NCI-H2029 (cell line): ENCODE measurements around the gene SLC7A14.
A peak's percentile ranks its signal among the peaks of the same experiment; 100 is the strongest.

Experiments
- DNase-seq: peaks from one replicate; lab custom pipeline; 2025; lab: John Stamatoyannopoulos, UW

SLC7A14 gene

DNA sequence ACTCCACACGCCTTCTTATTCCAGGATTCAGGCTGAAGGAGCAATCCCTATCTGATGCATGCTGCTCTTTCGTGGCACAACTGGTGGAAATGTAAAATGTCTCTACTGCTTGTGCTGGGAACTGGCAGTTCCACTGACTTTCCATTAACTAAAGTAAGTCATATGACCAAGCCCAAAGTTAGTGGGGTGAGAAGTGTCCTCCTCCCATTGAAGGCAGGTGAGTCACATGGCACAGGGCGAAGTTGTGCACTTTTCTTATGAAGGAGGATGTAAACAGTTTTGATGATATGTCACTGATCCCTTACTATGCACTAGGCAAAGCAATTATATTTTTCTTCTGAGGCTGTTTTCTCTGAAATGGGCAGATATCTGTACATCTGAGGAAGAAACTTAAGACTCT is 51.6 kb downstream of the SLC7A14 start:
- no peak for DNase-seq

DNA sequence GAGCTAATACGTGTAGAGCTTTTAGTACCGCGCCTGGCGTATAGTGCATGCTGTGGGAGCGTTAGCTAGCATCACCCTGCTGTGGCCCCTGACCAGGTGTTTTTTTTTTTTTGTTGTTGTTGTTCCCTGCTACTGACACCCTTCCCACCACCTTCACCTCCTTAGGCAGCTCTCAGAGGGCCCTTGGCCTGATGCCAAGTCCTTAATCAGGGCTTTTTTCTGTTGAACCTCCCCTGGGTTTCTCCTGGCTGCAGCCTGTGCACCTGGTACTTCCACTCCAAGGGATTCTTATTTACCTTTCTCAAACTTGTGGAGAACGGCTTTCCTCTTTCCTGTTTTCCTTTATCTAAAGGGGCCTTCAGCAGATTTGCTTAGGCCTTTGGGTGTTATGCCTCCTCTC is 53.3 kb downstream of the SLC7A14 start:
- peak; percentile 28 for DNase-seq

DNA sequence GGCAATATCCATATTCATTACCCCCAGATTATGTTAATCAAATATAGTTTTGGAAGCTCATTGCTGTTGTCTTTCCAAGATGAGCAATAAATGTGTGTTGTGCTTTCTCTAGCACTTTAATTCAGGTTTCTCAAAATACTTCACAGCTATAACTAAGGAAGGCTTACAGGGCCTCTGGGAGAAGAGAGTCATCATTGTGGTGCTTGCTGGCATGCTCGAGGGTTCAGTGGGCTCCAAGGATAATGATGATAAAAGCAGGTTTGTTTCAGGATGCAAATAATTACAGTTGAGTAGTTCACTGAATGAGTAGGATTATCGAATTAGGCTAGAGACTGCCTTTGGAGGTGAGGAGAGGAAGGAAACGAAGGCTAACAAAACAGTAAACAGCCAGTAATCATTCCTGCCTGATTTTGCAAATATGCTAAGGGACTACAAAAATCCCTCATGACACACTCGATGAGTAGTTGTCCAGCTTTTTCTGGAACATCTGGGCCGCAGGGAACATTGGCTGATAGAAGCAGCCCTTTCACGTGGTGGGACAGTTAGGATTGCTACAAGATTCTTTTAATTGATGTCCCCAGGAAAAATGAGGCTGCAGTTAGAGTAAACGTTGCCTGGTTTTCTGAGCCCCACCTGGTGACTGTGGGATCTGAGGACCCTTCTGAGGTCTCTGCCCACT is 54.1 kb downstream of the SLC7A14 start:
- DNase-seq: no peak

DNA sequence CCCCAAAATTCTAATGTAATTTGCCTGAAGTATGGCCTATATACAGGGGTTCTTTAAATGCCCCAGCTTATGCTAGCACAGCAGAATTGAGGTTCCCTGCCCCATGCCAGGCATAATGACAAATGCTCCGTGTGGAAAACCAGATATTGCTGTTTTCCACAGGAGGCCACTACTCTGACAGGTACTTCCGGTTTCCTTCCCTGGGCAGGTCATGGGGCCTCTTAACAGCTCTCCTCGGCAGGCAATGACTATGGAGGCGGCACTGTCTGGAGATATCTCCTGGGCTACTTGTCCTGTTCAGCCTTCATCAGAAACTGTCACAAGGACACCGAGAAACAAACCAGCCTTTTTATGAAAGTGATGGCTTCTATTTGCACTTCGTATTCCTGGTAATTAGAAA is 54.8 kb downstream of the SLC7A14 start:
- no peak for DNase-seq

DNA sequence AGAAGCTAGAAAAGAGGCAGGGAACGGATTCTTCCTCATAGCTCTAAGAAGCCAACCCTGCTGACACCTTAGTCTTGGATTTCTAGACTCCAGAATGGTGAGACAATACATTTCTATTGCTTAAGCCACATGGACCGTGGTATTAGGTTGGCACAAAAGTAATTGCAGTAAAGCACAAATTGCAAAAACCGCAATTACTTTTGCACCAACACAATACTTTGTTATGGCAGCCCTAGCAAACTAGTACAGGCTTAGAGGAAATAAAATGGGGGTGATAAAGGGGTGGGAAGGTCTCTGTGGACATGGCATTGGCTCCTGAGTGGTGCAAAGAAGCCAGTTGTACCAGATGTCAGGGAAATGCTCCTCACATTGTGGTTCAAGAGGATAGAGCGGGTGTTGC is 56.0 kb downstream of the SLC7A14 start:
- DNase-seq: no peak

DNA sequence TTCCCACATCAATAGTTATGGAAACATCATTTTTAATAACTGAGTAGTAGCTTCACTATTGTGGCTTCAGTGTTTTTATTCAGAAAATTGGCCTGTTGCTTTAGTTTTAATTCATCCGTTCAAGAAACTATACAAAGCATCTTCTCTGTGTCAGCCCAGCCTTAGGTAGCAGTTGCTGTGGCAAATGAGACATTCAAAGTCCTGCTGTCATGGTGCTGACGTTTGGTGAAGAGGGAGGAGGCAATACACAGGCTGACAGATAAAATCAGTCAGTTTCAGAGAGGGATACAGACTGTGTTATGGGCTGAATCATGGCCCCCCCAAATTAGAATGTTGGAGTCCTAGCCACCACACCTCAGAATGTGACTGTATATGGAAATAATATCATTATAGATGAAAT is 56.5 kb downstream of the SLC7A14 start:
- no peak for DNase-seq

DNA sequence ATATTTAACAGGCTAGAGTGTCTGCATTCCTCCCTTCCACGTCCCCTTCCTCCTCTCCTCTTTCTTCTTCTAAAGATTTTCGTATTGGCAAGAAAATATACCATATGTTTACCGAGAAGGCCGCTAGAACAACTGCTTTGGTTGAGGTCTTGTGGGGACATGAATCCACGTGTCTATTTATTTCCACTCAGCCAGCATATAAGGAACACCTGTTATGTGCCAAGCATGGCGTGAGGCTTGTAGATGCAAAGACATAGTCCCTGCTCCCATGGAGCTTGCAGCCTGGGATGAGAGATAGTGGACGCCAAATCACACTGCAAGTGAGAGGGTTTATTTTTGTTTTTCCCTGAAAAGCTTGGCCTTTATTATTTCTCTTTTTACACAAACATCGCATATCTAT is 57.1 kb downstream of the SLC7A14 start:
- DNase-seq: no peak

DNA sequence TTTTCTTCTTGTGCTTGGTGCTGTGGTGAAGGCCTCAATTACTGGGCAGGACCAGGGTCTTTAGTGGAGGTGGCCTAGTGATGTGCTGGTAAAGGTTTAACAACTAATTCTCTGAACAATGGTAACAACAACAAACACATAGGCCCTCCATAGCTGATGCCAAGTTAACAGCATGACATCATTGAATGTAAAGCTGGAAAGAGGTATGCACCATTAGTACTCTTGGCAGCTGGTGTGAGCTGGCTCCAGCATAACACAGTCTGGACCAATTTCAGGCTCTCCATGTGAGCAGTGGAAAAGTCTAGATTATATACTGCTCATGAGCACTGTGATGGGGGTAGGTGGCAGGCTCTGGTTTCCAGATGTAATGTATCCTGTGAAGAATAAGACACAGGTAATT is 61.8 kb downstream of the SLC7A14 start:
- no peak for DNase-seq

DNA sequence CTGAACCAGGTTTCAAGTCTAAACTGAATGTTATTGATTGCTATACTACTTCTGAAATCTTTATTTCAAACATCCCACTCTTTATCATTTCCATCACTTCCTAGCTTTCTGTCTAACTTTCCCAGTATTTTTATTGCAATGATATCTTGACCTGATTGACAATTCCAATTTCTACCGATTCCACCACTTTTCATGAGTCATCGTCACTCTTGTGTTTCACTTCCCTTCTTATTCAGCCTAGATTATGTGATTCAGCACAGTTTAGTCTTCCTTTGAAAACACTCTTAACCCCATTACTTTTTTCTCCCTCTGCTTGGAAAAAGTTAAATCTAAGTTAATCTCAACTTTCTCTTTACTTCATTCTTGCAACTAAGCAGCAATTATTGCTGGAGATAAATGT is 62.6 kb downstream of the SLC7A14 start:
- DNase-seq: no peak

DNA sequence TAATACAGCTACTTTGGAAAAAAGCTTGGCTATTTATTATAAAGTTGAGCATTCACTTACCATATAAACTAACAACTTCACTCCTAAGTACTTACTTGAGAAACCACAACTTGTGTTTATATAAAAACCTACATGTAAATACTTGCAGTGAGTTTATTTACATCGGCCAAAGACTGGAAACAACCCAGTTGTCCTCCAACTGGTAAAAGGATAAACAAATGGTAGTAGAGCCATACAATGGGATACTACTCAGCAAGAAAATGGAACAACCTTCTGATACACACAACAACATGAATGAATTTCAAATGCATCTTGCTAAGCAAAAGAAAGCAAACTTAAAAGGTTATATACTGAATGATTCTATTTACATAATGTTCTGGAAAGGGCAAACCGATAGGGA is 63.7 kb downstream of the SLC7A14 start:
- DNase-seq: no peak

DNA sequence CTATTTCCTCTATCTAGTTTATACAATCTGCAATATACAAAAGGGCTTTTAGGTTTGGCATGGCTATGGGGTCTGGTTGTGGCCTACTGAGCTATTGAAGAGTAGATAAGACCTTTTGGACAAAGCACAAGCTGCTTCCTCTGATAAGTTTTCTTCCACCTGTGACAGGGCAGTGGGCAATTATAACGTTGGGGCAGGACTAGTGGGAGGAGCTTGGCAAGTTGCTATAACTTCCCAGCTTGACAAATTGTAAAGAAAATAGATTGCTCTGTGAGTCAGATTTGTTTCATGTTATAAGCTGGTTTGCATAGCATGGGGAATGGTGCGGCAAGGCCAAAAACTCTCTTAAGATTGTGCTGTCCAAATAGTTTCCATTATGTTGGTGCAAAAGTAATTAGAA is 64.9 kb downstream of the SLC7A14 start:
- no peak for DNase-seq

DNA sequence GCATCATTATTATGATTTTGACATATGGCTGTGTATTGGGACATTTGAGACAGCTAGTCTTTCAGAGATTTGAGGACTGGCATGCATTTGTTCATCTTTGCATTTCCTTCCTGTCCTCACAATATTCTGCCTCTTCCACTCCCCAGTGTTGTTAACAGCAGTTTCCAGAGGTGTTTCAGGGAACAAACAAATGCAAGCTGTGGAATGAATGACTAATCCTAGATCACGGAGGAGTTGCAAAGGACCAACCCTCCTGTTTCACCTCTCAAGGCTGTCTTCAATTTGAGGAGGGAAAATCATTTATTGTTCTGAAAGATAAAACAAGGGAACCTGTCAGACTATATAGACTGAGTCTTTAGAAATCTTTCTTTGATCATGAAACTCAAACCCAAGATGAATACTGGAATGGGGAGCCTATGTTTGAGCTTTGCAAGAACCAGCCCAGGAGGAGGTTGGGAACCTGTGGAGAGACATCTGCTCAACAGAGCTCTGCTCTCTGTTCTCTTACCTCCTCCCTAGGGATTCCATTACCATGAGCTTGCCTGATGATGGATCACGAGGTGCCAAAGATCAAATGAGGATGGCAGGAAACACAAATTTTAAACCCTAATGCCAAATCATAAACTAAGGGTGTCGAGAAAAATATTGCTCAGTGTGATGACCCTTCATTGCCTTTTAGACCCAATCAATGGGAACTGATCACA is 68.5 kb downstream of the SLC7A14 start:
- DNase-seq: no peak

DNA sequence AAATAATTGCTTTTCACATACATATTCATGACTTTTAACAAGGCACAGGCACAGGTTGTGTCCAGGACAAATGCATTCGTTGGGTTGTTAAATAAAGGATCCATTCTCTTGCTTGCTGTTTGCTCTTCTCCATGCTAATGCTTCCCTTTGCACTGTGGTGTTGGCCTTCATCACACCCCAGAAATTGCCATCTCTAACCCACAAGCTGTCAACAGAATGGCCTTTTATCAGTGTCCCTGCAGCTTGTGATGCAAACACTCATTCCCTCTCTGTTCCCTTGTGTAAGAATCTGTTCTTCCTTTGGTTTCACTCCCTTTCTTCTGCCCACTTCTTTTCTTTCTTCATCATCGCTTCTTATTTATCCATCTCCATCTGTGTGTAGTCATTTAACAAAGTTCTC is 72.2 kb downstream of the SLC7A14 start:
- no peak for DNase-seq

DNA sequence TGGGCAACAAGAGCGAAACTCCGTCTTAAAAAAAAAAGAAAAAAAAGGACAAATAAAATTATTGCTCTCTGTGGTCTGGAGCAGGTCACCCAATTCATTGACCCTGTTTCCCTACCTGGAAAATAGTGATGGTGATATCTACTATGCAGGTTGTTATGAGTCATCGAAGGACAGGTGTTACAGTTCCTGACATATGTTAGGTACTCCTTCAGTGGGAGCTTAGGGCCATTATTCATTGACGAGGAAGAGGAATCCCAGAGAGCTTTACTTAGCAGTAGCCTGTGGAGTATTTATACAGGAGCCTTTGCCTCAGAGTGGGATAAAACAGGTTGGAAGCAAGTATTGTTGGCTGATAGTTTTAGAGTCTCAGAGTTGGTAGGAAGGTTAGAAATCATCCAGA is 74.5 kb downstream of the SLC7A14 start:
- peak; percentile 30 for DNase-seq

DNA sequence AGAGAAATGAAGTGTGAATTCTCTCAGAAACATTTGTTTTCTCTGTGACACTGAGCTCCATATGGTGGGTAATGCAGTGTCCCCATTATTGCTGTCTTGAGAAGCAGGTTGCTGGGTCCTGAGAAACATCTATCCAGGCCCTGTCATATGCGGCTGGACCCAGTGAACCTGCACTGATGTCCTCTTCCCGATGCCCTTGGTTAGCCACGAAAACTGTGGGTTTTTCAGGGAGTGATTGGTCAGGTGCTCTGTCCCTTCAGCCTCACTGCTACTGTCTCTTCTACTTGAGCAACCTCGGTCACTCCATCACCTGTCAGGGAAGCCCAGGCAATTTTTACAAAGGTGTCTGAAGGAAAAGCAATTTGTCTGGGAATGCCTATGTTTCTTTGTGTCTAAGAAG is 77.0 kb downstream of the SLC7A14 start:
- DNase-seq: no peak

DNA sequence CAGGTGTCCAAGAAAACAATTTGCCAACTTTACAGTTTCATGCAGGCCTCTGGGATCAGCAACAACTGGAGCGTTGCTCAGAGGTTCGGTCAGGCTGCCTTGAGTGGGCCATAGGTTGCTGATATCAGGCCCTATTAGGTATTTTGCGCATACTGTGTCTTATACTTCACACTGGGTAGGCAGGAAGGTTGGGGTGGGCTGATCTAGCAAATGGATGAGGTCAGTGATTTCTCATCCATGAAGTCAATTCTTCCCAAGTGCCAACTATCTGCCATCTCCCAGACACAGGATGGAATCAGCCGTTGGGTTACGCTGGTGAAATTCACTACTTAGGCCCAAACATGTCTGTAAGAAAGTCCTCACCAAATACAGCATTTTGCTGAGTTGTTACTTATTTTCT is 77.6 kb downstream of the SLC7A14 start:
- no peak for DNase-seq

DNA sequence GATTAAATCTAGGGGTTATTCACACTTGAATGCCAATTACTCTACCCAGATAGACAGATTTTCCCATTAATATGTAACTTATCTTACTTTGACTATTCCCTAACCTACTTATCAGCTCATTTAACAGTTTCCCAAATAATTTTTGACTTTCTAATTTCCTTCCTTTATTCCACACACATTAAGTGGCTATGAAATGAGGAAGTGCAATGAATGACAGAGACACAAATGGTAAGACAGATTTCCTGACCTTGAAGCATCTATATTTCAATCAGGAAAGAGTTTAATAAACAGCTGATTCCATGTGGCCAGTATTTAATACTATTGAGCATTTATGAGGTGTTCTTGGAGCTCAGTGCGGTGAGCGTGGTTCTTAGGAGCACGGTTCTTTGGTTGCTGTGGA is 78.8 kb downstream of the SLC7A14 start:
- no peak for DNase-seq

DNA sequence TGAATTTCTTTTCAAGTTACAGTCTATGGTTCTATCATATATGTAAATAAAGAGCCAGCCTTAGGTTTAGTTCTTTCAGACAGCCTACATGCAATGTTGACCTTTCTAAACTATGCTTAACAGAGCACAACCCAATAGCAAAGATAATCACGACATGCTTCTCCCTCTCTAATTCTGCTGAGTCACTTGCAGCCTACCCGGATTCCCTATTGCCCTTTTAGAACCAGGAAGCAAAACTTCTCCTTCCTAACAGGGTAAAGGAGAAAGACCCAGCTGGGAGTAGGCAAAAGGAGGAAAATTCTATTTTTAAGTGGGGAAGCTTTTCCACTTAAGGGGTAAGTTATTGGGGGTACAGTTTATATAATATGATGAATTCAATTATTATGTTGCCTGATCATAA is 79.3 kb downstream of the SLC7A14 start:
- DNase-seq: no peak

DNA sequence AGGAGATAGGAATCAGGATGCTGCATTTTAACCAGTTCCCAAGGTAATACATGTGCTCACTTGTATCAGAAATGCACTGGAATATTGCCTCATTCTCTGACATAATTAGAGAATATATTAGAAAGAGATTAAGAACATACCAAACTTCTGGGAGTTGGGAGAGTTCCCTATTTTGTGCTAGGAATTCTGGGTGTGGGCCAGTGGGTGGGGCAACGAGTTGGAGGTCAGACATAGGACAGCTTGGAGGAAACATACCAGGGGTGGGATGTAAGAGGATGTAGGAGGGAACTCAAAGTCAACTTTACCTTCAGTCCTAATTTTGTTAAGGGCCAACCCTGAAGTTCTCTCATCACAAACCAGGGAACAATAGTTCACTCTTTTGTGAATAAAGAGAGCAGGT is 83.6 kb downstream of the SLC7A14 start:
- no peak for DNase-seq

DNA sequence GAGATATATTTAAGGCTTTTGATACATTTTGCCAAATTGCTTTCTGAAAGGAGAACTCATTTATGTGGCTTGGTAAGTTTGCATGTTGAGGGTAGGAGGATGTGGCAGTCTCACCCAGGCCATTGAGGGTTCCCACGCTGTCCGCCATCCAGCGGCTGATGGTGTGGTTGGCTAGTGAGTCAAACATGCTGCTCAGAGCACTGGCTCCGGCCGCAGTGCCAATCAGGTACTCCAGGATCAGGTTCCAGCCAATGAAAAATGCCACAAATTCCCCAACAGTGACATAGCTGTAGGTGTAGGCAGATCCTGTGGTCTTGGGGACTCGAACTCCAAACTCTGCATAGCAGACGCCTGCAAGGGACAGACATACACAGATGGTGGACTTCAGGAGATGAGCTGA is 84.9 kb downstream of the SLC7A14 start:
- no peak for DNase-seq

DNA sequence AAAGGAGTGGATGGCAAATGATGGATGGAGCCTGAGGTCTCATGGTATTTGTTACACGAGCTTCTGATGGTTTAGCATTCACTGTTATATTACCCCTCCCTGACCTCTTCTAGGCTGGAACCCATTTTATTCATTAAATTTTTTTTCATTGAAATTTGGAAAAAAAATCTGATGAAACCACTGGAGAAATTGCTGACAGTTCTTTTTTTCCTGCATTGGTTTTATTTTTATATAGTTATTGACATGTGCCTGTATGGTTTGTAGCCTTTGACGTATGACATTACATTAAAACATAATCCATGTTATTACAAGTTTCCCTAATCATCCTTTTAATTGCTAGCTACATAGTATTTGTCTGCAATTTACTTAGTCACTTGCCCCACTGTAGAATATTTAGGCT is 85.4 kb downstream of the SLC7A14 start:
- DNase-seq: no peak

DNA sequence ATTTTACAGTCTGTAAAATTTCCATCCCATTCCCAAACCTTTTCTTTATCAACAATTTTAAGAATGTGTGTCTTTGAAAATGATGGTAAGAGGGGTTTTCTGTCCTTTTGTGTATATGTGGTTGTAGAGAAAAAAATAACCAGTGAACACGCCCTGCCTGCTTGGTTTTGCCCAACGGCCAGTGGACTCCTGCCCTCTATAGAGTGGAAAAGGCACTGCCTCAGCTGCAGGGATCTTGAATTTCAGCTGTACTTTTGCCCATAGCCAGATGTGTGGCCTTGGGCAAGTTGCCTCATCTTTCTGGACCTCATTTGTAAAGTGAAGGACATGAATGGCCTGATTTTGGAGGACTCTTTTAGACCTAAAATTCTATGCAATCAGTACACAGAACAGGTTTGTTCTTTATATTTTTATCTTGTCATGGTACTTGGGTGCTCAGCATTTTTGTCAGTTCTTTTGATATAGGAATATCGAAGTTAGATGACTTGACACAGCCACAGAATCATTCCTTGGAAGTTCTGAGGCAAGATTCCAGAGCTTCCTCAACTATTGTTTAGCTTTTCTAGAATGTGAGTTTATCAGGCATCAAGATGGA is 86.2 kb downstream of the SLC7A14 start:
- DNase-seq: no peak

DNA sequence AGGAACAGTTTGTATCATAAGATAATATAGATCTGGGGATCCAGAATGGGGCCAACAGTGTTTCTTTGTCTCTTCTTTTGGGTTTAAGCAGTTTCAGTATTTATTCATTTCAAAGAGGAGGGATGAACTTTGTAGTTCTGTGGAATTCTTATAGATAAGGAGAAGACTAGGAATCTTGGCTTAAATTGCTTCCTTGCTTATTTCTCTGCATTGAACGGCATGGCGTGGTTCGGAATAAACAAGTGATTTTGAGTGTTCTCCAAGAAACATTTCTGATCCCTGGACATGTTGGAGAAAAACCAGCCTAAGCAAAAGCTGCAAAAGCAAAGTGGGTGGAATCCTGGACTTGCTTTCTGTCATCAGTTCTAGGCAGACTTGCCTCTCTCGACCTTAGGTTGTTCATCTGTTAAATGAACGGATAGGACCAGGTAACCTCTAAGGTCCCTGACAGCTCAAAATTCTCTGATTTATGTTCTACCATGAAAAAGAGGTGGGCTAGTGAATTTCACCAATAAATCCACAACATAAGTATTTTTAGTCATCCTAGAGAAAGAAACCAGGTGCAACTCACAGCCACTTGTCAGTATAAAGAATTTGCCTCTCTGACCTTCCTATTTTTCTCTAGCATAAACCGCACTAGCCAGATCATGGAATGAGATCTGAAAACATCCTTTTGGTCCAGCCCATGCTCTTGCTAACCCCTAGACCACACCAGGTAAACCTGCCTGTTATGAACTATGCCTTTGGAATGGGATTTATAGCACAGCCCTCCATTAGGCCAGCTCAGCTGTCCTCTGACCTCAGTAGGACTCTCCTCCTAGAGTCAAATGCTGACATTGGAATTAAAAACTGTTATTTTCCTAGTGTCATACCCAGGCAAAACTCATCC is 88.4 kb downstream of the SLC7A14 start:
- DNase-seq: no peak
